ENCODE data around the gene CERS3.

GRCh38 chr15:100558771-100559254, 30.1 kb upstream of the CERS3 start:
- TF ChIP-seq EZH2 (IDR thresholded peaks at IDR 0.05; ENCODE audit: insufficient read depth, poor library complexity, severe bottlenecking) (no peak), EZH2phosphoT487 (IDR thresholded peaks at IDR 0.05; ENCODE audit: insufficient read depth, low read depth) (no peak)
